HG03064 (cell line): ENCODE results near the gene IDNK.

Source experiments
- ATAC-seq: cut with Tn5 transposase; IDR thresholded peaks from one replicate; pipeline ENCODE4 v1.9.1; 2021; ENCODE audit warnings: low read depth; ENCODE audit not compliant: unreplicated experiment

The IDNK gene

GRCh38 chr9:83633255-83633654, 10.3 kb downstream of the IDNK start:
- no peak for ATAC-seq

GRCh38 chr9:83633676-83634075, 10.7 kb downstream of the IDNK start:
- ATAC-seq: no peak

DNA sequence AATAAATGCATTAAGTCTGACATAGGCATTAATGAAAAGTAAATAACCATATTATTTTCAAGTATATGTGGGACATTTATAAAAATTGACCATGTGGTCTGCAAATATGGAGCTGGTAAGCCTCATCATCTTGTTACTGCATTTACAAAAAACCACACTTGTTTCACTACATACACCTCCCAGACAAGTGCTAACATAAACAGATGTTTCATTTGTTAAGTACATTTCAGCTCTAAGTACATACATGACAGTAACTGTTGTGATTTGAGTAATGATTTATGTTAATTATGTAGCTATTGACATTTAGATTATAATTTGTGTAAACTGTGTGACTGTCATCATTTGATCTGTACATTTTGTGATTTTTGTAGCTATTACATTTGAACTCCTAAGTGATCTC, 13.9 kb downstream of the IDNK start:
- no peak for ATAC-seq

DNA sequence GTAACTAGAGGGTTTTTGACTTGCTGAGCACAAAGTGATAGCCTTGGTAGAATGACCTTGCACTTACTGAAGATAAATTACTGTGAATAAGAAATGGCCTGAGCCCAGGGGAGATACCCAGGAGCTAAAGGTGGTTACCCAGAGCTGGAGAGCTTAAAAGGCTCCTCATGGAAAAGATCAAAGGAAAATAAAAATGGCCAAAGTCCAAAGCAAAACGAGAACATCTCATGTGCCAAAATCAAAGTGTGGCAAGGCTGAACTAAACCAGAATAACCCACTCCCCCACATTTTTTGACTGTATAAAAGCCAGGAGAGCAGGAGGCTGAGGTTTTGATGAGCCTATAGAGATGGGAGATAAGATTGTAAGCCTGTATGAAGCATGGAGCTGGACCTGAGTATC, 14.4 kb downstream of the IDNK start:
- ATAC-seq: no peak

- ATAC-seq: no peak
Observed at GRCh38 chr9:83639266-83639665, 16.3 kb downstream of the IDNK start.

DNA sequence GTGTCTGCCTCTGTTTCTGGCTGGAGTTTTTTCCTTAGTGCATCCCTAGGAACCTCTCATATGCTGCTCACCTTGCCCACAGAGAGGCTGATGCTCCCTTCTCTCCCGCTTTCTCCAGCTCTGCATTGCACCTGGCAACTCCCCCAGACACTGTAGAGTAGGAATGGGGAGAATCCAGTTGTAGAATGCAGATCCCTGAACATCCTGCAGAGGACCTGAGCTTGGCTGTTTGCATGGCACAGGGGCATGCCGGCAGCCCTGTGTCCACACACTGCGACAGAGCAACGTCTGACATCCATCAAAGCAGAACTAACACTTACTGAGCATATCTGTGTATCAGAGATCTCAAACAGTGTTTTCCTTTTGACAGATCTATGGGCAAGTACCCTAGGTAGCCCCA, 19.9 kb downstream of the IDNK start:
- ATAC-seq: no peak

DNA sequence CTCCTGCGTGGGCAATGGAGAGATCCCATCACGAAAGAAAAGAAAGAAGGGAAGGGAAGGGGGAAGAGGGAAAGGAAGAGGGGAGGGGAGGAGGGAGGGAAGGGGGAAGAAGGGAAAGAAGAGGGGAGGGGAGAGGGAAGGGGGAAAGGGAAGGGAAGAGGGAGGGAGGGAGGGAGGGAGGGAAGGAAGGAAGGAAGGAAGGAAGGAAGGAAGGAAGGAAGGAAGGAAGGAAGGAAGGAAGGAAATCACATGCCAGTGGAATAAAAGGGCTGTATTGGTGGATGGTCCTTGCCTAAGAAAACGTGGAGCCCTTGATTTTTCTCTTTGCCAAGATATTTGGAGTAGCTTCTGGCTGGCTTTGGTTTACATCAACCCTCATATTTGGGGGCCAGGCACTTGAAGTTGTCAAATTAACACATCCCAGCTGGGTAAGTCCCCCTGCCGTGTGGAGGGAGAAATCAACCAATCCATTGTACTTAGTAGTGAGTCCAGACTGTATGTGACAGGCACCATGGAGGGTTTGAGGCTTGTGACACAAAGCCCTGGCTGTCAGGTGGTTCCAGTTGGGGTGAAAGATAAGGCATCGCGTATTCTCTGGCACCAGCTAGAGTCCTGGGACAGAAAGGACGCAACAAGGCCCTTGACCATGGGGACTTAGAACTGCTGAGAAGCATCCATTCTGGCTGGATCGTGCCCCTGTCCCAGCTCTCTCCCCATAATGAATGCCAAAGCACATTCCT, 23.7 kb downstream of the IDNK start:
- ATAC-seq: no peak

DNA sequence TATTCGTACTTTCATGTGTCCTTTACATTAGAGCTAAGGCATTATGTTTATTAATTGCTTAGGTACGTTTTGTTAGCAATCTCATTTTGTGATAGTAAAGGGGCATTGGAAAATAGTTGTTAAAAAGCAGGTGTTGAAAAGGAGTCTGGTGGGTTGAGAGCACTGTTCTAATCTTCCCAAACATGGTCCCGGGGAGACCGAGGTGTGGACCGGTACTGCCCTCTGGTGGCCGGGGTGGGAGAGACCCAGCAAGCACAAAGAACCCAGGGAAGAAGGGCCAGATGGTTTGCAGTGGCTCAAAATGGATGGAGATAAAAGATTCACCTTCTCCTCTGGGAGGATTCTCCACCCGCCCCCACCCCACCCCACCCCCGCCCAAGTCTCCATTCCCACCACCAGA, 26.1 kb downstream of the IDNK start:
- no peak for ATAC-seq

- ATAC-seq: no peak
Observed at GRCh38 chr9:83649515-83649914, 26.6 kb downstream of the IDNK start.

GRCh38 chr9:83651558-83651957, 28.6 kb downstream of the IDNK start:
- no peak for ATAC-seq

GRCh38 chr9:83652433-83652832, 29.5 kb downstream of the IDNK start:
- no peak for ATAC-seq

GRCh38 chr9:83655433-83655832, 32.5 kb downstream of the IDNK start:
- ATAC-seq: no peak

GRCh38 chr9:83656032-83656680, 33.2 kb downstream of the IDNK start:
- ATAC-seq: no peak

DNA sequence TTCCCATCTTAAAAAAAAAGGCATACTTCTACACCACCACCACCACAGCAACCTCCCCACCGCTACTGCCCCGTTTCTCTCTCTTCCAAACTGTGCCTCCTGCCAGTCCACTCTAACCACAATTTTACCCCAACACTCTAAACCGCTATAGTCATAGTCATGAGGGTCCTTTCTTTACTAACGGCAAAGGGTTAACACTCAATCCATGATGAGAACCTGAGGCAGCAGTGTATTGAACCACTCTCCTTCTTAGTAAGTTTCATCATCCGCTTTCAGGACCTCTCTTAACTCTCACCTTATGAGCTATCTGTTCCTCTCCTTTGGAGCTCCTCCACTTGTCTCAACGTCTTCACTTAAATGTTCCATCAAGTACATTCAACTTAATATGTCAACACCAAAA, 34.0 kb downstream of the IDNK start:
- ATAC-seq: no peak

DNA sequence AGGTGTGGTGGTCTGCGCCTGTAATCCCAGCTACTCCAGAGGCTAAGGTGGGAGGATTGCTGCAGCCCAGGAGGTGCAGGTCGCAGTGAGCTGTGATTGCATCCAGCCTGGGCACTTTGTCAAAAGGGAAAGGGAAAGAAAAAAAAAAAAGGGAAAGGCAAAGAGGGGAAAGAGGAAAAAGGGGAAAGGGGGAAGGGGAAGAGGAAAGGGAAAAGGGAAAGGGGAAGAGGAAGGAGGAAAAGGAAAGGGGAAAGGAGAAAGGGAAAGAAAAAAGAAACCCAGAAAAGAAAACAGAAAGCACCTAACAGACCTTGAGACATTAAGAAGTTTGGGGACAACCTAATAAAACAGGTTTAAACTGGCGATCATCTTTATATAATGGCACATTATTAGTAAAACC, 40.0 kb downstream of the IDNK start:
- no peak for ATAC-seq

DNA sequence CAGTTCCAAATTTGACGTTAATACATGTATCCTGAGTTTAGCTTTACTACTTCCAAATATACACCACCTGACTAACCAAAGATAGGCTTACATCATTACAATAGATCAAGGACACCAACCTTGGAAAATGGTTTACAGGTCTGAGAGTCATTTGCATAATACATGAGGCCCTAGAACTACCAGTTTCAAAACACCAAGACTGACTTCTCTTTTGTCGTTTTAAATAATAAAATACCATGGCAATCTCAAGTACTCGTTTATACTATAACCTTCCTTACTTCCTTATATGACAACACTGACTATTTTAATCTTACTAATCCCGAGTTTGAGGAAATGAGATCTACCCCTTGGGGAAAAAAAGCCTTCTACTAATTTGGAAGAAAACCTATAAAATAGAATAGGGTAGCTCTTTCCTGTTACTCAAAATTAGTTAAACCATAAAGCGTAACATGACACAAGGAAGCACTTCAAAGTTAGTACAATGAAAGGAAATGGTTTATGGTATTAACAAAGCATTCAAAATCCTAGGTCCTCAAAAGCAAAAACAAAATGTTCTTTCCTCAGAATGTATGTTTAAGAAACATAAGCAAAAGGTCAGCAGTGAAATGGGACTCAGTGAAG, 42.7 kb downstream of the IDNK start:
- ATAC-seq: peak; percentile 82

- ATAC-seq: no peak
Observed at GRCh38 chr9:83669067-83669466, 46.1 kb downstream of the IDNK start.

DNA sequence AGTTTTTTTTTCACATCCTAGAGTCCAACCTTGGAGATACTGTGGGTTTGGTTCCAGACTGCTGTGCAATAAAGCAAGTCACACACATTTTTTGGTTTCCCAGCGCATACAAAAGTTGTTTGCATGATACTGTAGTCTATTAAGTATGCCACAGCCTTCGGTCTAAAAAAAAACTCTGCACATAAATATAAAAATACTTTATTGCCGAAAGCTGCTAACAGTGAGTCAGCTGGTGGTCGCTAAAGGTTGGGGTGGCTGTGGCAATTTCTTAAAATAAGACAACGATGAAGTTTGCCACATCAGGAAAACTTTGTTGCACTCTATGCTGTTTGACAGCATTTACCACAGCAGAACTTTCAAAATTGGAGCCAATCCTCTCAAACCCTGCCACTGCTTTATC, 47.4 kb downstream of the IDNK start:
- ATAC-seq: no peak

GRCh38 chr9:83671451-83671850, 48.5 kb downstream of the IDNK start:
- ATAC-seq: no peak

DNA sequence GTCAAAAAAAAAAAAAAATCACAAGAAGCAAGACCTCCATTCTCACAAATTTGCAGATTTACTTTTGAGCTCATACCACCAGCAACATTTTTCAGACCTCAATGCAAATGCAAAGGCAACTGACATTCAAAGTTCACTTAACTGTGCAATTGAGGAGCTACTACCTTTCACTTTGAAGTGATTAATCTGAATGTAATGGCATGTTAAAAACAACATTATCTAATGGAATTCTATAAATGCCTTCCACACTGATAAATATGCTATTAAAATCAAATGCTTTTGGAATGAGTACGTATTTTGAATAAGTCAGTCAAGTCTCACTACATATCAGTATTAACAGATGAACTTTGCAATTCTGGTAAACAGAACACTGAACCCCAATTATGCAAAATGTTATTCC, 52.5 kb downstream of the IDNK start:
- no peak for ATAC-seq

GRCh38 chr9:83677596-83677995, 54.7 kb downstream of the IDNK start:
- no peak for ATAC-seq

GRCh38 chr9:83680233-83680632, 57.3 kb downstream of the IDNK start:
- ATAC-seq: no peak
